ENCODE data around the gene DHDDS. TPM values are rescaled to one million over a fixed set of nuclear protein-coding genes. Genes with fewer than 3 reads are reported as not detected.
"Not testable (repeated sequence)": the region's sequence is repeated elsewhere in the genome, so short reads cannot be mapped to it uniquely, and the experiment has no call there.

The DHDDS gene, protein sequence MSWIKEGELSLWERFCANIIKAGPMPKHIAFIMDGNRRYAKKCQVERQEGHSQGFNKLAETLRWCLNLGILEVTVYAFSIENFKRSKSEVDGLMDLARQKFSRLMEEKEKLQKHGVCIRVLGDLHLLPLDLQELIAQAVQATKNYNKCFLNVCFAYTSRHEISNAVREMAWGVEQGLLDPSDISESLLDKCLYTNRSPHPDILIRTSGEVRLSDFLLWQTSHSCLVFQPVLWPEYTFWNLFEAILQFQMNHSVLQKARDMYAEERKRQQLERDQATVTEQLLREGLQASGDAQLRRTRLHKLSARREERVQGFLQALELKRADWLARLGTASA
- total RNA-seq, result 10 to 100 TPM; 42.3 to 46.4 TPM
- 10 to 100 TPM; 18.0 to 25.5 TPM for polyA plus RNA-seq
- long read RNA-seq, donor 1, transcript DHDDS-201 (9 exons, 1,403 nt), result major isoform, 10 of 45 reads
- long read RNA-seq, donor 1, partial matches to known transcripts, result 9 of 45 reads
- long read RNA-seq, donor 1, other reads (novel, unspliced or antisense), result 20 of 45 reads
- long read RNA-seq, donor 2, partial matches to known transcripts, result 0 of 7 reads
- long read RNA-seq, donor 2, other reads (novel, unspliced or antisense), result 5 of 7 reads

- Histone ChIP-seq H3K9me3 (ENCODE audit: control insufficient read depth, low read length) (no peaks in the 10 kb centered on the region), H3K4me3 (ENCODE audit: low read length in 2 of 2) (peak within 1 kb of the TSS; percentile 61 to 82), H3K27ac (ENCODE audit: low read depth in 1 of 2, low read length in 2 of 2) (peak within 1 kb of the TSS in 1 of 2 donors; percentile 42), H3K36me3 (ENCODE audit: control insufficient read depth in 1 of 2, insufficient read depth in 2 of 2, low read length in 1 of 2) (no peaks in the 10 kb centered on the region), H3K27me3 (ENCODE audit: control insufficient read depth in 1 of 2, insufficient read depth in 2 of 2, low read length in 1 of 2) (no peaks in the 10 kb centered on the region), H3K4me1 (ENCODE audit: control insufficient read depth in 1 of 2, insufficient read depth in 2 of 2, low read length in 2 of 2) (peaks cover 0 to 2% of the 10 kb centered on the region in 2 donors)
- peak; percentile 100 for ATAC-seq (ENCODE audit: low FRiP score)
- intact Hi-C loops (cut with DNase I), result loop anchor here in 1 of 2 donors (5.0 kb wide), 1 partner anchor 40 kb away; the partner anchor contains the start of gene HMGN2
- 0 to 1% methylated on average over 45 of the region's 45 CpGs for WGBS, 2 donors
- peak; percentile 99 for DNase-seq
Measured at GRCh38 chr1:26431979-26432695, at the start of gene DHDDS. TSS of gene DHDDS (plus strand) at chr1:26432321. CDS start at chr1:26432946, 625 bp downstream.

DNA sequence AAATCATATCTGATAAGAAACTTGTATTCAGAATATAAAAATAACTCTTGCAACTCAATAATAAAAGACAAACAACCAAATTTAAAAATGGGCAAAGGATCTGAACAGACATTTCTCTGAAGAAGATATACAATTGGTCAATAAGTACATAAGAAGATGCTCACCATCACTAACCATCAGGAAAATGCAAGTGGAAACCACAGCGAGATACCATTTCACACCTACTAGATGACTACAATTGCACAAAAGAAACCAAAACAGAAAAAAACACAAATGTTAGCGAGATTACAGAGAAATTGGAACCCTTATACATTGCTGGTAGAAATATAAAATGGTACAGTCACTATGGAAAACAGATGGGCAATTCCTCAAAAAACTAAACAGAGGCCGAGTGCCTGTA is 48.0 kb upstream of the DHDDS start:
- no peak for DNase-seq
- no peaks in the 10 kb centered on the region for H3K4me1 ChIP-seq (ENCODE audit: control insufficient read depth in 1 of 2, insufficient read depth in 2 of 2, low read length in 2 of 2)
- no peak overlapping the region for H3K4me3 ChIP-seq (ENCODE audit: low read length in 2 of 2)
- no peak overlapping the region for H3K27ac ChIP-seq (ENCODE audit: low read depth in 1 of 2, low read length in 2 of 2)
- no peaks in the 10 kb centered on the region for H3K36me3 ChIP-seq (ENCODE audit: control insufficient read depth in 1 of 2, insufficient read depth in 2 of 2, low read length in 1 of 2)
- WGBS, 2 donors, result 80 to 81% methylated on average over 3 of the region's 3 CpGs
- ATAC-seq (ENCODE audit: low FRiP score), result no peak
- intact Hi-C loops (cut with DNase I), result no loop called here
- no peaks in the 10 kb centered on the region for H3K9me3 ChIP-seq (ENCODE audit: control insufficient read depth, low read length)
- H3K27me3 ChIP-seq (ENCODE audit: control insufficient read depth in 1 of 2, insufficient read depth in 2 of 2, low read length in 1 of 2), result no peaks in the 10 kb centered on the region

GRCh38 chr1:26385063-26385462 is 47.1 kb upstream of the DHDDS start:
- 73 to 88% methylated on average over 3 of the region's 3 CpGs for WGBS, 2 donors
- ATAC-seq (ENCODE audit: low FRiP score); intact Hi-C loops (cut with DNase I); H3K4me3 ChIP-seq (ENCODE audit: low read length in 2 of 2); H3K27ac ChIP-seq (ENCODE audit: low read depth in 1 of 2, low read length in 2 of 2); H3K27me3 ChIP-seq (ENCODE audit: control insufficient read depth in 1 of 2, insufficient read depth in 2 of 2, low read length in 1 of 2); H3K9me3 ChIP-seq (ENCODE audit: control insufficient read depth, low read length); H3K36me3 ChIP-seq (ENCODE audit: control insufficient read depth in 1 of 2, insufficient read depth in 2 of 2, low read length in 1 of 2); DNase-seq; H3K4me1 ChIP-seq (ENCODE audit: control insufficient read depth in 1 of 2, insufficient read depth in 2 of 2, low read length in 2 of 2): not testable (repeated sequence)

GRCh38 chr1:26387447-26387846 is 44.7 kb upstream of the DHDDS start:
- intact Hi-C loops (cut with DNase I), result no loop called here
- Histone ChIP-seq H3K27ac (ENCODE audit: low read depth in 1 of 2, low read length in 2 of 2) (no peak overlapping the region), H3K36me3 (ENCODE audit: control insufficient read depth in 1 of 2, insufficient read depth in 2 of 2, low read length in 1 of 2) (no peaks in the 10 kb centered on the region), H3K4me3 (ENCODE audit: low read length in 2 of 2) (no peak overlapping the region), H3K9me3 (ENCODE audit: control insufficient read depth, low read length) (no peaks in the 10 kb centered on the region), H3K4me1 (ENCODE audit: control insufficient read depth in 1 of 2, insufficient read depth in 2 of 2, low read length in 2 of 2) (no peaks in the 10 kb centered on the region), H3K27me3 (ENCODE audit: control insufficient read depth in 1 of 2, insufficient read depth in 2 of 2, low read length in 1 of 2) (no peaks in the 10 kb centered on the region)
- WGBS, 2 donors, result 79 to 80% methylated on average over 7 of the region's 7 CpGs
- DNase-seq, result no peak
- ATAC-seq (ENCODE audit: low FRiP score), result no peak

- 67 to 74% methylated on average over 7 of the region's 7 CpGs for WGBS, 2 donors
- Histone ChIP-seq H3K27ac (ENCODE audit: low read depth in 1 of 2, low read length in 2 of 2) (no peak overlapping the region), H3K4me1 (ENCODE audit: control insufficient read depth in 1 of 2, insufficient read depth in 2 of 2, low read length in 2 of 2) (no peaks in the 10 kb centered on the region), H3K9me3 (ENCODE audit: control insufficient read depth, low read length) (no peaks in the 10 kb centered on the region), H3K4me3 (ENCODE audit: low read length in 2 of 2) (no peak overlapping the region), H3K36me3 (ENCODE audit: control insufficient read depth in 1 of 2, insufficient read depth in 2 of 2, low read length in 1 of 2) (no peaks in the 10 kb centered on the region), H3K27me3 (ENCODE audit: control insufficient read depth in 1 of 2, insufficient read depth in 2 of 2, low read length in 1 of 2) (no peaks in the 10 kb centered on the region)
- ATAC-seq (ENCODE audit: low FRiP score), result no peak
- intact Hi-C loops (cut with DNase I), result no loop called here
- DNase-seq, result no peak
Measured at GRCh38 chr1:26388791-26389445, 43.2 kb upstream of the DHDDS start.

DNA sequence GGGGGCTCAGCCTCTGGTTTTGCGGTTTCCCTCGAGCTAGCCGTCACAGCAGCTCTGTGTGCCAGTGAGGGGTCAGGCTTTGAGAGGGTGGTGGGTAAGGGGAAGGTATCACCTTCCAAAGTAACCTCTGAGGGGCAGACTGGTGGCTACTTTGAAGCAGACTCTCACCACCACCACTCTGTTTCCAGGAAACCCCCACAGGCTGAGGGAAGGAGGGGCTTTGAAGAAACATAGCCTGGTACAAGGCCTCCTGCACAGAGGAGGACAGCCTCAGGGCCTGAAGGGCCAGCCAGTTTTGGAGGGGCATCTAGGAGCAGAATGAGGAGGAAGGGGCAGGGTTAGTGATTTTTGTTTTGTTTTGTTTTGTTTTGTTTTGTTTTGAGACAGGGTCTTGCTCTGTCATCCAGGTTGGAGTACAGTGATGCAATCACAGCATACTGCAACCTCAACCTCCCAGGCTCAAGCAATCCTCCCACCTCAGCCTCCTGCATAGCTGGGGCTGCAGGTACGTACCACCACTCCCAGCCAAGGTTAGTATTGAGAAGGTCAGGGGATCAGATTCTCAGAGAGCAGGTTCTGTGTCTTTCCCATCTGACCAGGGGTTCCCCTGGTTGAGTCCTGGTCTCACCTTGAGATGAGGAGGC is 42.4 kb upstream of the DHDDS start:
- intact Hi-C loops (cut with DNase I), result no loop called here
- DNase-seq, result no peak
- 57 to 69% methylated on average over 4 of the region's 4 CpGs for WGBS, 2 donors
- no peaks in the 10 kb centered on the region for H3K9me3 ChIP-seq (ENCODE audit: control insufficient read depth, low read length)
- no peaks in the 10 kb centered on the region for H3K27me3 ChIP-seq (ENCODE audit: control insufficient read depth in 1 of 2, insufficient read depth in 2 of 2, low read length in 1 of 2)
- ATAC-seq (ENCODE audit: low FRiP score), result no peak
- no peak overlapping the region for H3K4me3 ChIP-seq (ENCODE audit: low read length in 2 of 2)
- no peaks in the 10 kb centered on the region for H3K4me1 ChIP-seq (ENCODE audit: control insufficient read depth in 1 of 2, insufficient read depth in 2 of 2, low read length in 2 of 2)
- H3K36me3 ChIP-seq (ENCODE audit: control insufficient read depth in 1 of 2, insufficient read depth in 2 of 2, low read length in 1 of 2), result no peaks in the 10 kb centered on the region
- H3K27ac ChIP-seq (ENCODE audit: low read depth in 1 of 2, low read length in 2 of 2), result no peak overlapping the region

- H3K27ac ChIP-seq (ENCODE audit: low read depth in 1 of 2, low read length in 2 of 2), result no peak overlapping the region
- WGBS, 2 donors, result 6 to 9% methylated on average over 3 of the region's 3 CpGs
- intact Hi-C loops (cut with DNase I), result no loop called here
- H3K27me3 ChIP-seq (ENCODE audit: control insufficient read depth in 1 of 2, insufficient read depth in 2 of 2, low read length in 1 of 2), result no peaks in the 10 kb centered on the region
- H3K9me3 ChIP-seq (ENCODE audit: control insufficient read depth, low read length), result no peaks in the 10 kb centered on the region
- ATAC-seq (ENCODE audit: low FRiP score), result no peak
- no peaks in the 10 kb centered on the region for H3K36me3 ChIP-seq (ENCODE audit: control insufficient read depth in 1 of 2, insufficient read depth in 2 of 2, low read length in 1 of 2)
- H3K4me1 ChIP-seq (ENCODE audit: control insufficient read depth in 1 of 2, insufficient read depth in 2 of 2, low read length in 2 of 2), result no peaks in the 10 kb centered on the region
- no peak for DNase-seq
- H3K4me3 ChIP-seq (ENCODE audit: low read length in 2 of 2), result no peak overlapping the region
Measured at GRCh38 chr1:26391450-26391849, 40.7 kb upstream of the DHDDS start.

DNA sequence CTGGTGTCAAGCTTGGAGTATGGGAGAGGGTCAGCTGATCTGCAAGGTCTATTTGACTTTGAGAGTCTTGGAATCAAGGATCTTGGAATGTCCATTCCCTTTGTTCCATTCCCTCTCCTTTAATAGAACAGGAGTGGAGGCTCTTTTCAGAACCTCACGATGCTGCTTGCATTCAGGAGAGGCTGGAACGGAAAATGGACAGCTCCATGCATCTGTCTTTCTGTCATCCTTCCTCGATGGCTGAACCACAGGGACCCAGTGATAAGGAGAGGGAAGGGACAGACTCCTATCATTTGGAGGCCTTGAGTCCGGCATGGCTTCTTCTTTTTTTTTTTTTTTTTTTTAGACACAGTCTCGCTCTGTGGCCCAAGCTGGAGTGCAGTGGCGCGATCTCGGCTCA is 36.4 kb upstream of the DHDDS start:
- 75 to 81% methylated on average over 7 to 8 of the region's 8 CpGs for WGBS, 2 donors
- DNase-seq (no peak), ATAC-seq (ENCODE audit: low FRiP score) (no peak)
- intact Hi-C loops (cut with DNase I), result no loop called here
- Histone ChIP-seq H3K36me3 (ENCODE audit: control insufficient read depth in 1 of 2, insufficient read depth in 2 of 2, low read length in 1 of 2) (no peaks in the 10 kb centered on the region), H3K27ac (ENCODE audit: low read depth in 1 of 2, low read length in 2 of 2) (no peak overlapping the region), H3K4me1 (ENCODE audit: control insufficient read depth in 1 of 2, insufficient read depth in 2 of 2, low read length in 2 of 2) (no peaks in the 10 kb centered on the region), H3K4me3 (ENCODE audit: low read length in 2 of 2) (no peak overlapping the region), H3K9me3 (ENCODE audit: control insufficient read depth, low read length) (no peaks in the 10 kb centered on the region), H3K27me3 (ENCODE audit: control insufficient read depth in 1 of 2, insufficient read depth in 2 of 2, low read length in 1 of 2) (no peaks in the 10 kb centered on the region)
